T-helper 2 cell treated with Interferon-gamma antibody and Interleukin-4, amounts not matched to agents 5 μg/mL and 100 μg/mL, for 36 hours (primary cell): Measurements from ENCODE around the gene TANGO2.

Experiments used
- DNase-seq: peaks from one replicate; pipeline ENCODE4 v3.0.0; 2021; ENCODE audit warnings: low spot score
- H3K27ac Mint-ChIP-seq: one replicate; pipeline ENCODE4 v1.8.0; 2021; ENCODE audit warnings: mild to moderate bottlenecking, mixed read lengths
- H3K27me3 Mint-ChIP-seq: one replicate; pipeline ENCODE4 v1.8.0; 2021; ENCODE audit warnings: low read depth, mixed read lengths
- H3K36me3 Mint-ChIP-seq: one replicate; pipeline ENCODE4 v1.8.0; 2021; ENCODE audit warnings: low read depth, mixed read lengths
- H3K4me1 Mint-ChIP-seq: one replicate; pipeline ENCODE4 v1.8.0; 2021; ENCODE audit warnings: low read depth, mixed read lengths
- H3K4me3 Mint-ChIP-seq: one replicate; pipeline ENCODE4 v1.8.0; 2022; ENCODE audit warnings: mild to moderate bottlenecking, moderate library complexity, mixed read lengths
- H3K9me3 Mint-ChIP-seq: one replicate; pipeline ENCODE4 v1.8.0; 2021; ENCODE audit warnings: mixed read lengths

Gene TANGO2

DNA sequence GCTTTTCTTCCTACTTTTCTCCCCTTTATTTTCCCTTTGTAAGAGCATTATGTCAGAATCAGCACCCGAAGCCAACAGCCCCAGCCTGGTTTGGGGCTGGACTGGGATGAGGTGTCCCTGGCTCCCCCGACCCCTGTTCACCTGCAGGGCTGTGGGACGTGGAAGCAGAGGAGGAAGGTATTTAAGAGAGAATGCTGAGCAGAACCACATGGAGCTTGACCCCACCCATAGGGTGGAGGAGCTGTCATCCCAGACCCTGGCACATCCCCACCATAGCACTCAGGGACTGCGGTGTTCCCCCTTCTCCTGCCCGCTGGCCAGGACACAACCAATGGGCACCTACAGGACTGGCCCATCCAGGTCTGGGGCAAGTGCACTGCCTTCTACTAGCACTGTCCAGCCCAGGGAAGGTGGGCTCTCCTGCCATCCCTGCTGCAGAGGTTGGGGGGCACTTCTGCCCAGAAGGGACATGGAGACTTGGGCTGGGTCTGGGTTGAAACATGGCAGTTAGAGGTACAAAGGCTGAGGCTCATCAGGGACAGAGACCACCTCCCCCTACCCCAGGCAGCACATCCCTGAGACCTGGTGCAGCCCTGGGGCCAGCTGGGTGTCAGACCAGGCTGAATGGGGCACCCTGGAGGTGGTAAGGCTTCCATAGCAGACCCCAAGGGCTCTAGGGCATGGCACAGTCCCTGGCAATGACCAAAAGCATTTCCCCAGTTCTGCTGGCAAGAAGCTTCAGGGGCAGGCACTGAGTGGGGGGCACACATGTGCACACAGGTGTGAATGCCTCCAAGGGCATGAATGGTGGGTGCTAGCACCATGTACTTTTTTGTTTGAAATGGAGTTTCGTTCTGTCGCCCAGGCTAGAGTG is 19.7 kb downstream of the TANGO2 start:
- Mint-ChIP-seq H3K27me3 (no peaks in the 10 kb centered on the region), H3K36me3 (peaks cover 21% of the 10 kb centered on the region), H3K9me3 (no peaks in the 10 kb centered on the region), H3K27ac (no peak overlapping the region), H3K4me3 (no peak overlapping the region), H3K4me1 (no peaks in the 10 kb centered on the region)
- no peak for DNase-seq

DNA sequence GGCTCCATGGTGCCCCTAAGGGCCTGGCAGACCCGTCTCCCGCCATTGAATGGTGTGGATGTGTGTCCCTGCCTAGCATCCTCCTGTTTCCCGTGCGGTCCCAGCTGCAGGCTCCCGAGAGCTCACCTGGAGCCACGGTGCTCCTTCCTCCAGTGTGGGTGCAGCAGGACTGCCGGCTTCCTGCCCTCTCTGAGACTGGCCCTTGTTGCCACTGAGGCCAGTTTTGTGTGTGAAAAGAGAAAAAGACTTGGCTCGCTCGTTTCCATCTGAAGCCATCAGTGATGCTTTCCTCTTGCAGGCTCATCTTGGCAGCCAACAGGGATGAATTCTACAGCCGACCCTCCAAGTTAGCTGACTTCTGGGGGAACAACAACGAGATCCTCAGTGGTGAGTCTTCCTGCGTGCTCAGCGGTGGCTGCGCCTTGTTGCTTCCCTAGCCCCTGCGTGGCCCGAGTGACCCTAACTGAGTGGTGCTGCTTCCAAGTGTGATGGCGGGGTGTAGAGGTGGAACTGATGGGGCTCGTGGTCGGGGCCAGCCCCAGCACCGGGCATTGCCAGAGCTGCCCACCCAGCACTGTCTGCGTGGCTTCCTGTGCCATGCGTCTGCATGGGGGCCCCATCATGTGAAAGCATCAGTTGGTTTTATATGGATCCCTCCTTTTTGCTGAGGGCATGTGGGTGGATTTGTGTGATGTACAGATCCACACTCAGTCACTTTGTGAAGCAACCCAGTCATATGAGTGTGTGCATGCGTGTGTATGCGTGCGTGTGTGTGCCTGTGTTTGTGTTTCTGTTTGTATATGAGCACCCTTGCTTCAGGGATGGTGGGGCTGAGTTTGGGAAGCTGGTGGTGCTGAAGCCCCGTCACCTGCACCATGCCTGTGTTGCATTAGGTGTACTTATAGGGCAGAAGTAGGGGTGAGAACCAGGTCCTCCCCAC is 22.4 kb downstream of the TANGO2 start:
- H3K36me3 Mint-ChIP-seq = peaks cover 35% of the 10 kb centered on the region
- no peaks in the 10 kb centered on the region for H3K27me3 Mint-ChIP-seq
- H3K9me3 Mint-ChIP-seq = peaks cover 7% of the 10 kb centered on the region
- no peak for DNase-seq
- H3K4me1 Mint-ChIP-seq = no peaks in the 10 kb centered on the region
- no peak overlapping the region for H3K4me3 Mint-ChIP-seq
- H3K27ac Mint-ChIP-seq = no peak overlapping the region

DNA sequence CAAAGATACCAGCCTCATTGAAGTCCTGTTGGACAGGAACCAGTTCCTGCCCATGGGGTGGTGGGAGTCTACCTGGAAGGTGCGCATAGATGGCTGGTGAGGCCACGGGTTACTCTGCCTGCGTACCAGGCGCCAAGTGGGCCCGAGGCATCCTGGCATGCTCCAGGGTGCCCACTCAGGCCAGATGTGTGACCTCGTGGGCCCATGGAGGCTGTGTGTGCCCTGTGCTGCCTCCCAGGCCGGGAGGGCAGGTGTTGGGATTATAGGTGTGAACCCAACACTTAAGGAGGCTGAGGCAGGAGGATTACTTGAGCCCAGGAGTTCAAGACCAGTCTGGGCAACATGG is 23.1 kb downstream of the TANGO2 start:
- H3K36me3 Mint-ChIP-seq = peaks cover 40% of the 10 kb centered on the region
- no peak overlapping the region for H3K27ac Mint-ChIP-seq
- no peaks in the 10 kb centered on the region for H3K27me3 Mint-ChIP-seq
- no peaks in the 10 kb centered on the region for H3K4me1 Mint-ChIP-seq
- H3K9me3 Mint-ChIP-seq = peaks cover 13% of the 10 kb centered on the region
- no peak overlapping the region for H3K4me3 Mint-ChIP-seq
- no peak for DNase-seq

DNA sequence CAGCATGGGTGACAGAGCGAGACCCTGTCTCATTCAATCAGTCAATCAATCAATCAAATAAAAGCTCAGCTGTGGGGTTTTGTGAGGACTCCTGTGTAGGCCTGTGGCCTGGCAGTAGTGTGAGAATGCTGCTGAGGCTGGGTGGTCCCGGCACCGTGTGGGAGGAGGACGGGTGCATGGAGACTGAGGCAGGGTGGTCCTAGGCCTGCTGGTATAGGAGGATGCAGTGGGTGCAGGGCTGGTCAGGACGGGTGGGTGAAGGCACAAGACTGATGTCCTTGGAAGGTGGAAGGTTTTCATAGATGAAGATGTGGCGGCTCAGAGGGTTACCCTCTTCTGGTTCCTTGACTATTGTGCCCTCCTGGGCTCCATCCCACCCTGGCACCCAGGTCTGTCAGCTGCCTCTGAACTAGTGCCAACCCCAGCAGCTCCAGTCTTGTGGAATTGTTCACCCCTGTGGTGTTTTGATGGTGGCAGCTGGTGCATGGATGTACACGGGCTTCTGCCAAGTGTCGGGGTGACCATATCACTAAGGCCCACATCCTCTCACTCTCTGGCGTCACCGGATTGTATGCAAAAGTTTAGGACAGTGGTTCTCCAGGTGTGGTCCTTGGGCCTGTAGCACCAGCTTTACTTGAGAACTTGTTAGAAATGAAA is 23.7 kb downstream of the TANGO2 start:
- Mint-ChIP-seq H3K27ac (no peak overlapping the region), H3K27me3 (no peaks in the 10 kb centered on the region), H3K4me3 (no peak overlapping the region), H3K4me1 (no peaks in the 10 kb centered on the region), H3K9me3 (peaks cover 16% of the 10 kb centered on the region), H3K36me3 (peaks cover 41% of the 10 kb centered on the region)
- DNase-seq = no peak

DNA sequence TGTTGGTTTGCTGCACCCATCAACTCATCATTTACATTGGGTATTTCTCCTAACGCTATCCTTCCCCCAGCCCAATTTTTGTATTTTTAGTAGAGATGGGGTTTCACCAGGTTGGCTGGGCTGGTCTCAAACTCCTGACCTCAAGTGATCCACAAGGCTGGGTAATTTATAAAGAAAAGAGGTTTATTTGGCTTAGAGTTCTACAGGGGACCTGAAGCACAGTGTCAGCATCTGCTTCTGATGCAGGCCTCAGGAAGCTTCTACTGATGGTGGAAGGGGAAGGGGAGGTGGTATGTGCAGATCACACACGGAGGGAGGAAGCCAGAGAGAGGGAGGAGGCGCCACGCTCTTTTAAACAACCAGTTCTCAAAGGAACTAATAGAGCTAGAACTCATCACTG is 25.8 kb downstream of the TANGO2 start:
- no peaks in the 10 kb centered on the region for H3K4me1 Mint-ChIP-seq
- H3K9me3 Mint-ChIP-seq = peaks cover 16% of the 10 kb centered on the region
- H3K27ac Mint-ChIP-seq = no peak overlapping the region

DNA sequence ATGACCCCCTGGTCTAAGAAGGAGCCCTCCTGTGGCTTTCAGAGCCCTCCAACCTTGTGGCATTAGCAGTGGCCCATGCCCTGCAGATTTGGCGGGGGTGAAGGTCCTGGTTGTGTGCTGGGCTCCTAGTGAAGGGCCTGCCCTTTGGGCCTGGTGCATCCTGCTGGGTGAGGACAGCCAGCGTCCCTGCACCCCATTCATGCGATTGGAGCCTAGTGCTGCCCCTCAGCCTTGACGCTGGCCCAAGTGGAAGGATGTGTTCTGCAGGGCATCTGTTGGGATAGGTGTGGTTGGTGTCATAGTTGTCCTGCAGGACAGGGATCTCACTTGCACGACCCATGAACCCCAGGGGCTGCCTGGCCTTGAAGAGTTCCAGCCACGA is 31.0 kb downstream of the TANGO2 start:
- Mint-ChIP-seq H3K27me3 (no peaks in the 10 kb centered on the region), H3K9me3 (peaks cover 13% of the 10 kb centered on the region), H3K4me1 (no peaks in the 10 kb centered on the region)

More for the DNA sequence above, 25.8 kb downstream of the TANGO2 start:
- no peak overlapping the region for H3K4me3 Mint-ChIP-seq
- H3K36me3 Mint-ChIP-seq = peaks cover 44% of the 10 kb centered on the region
- H3K27me3 Mint-ChIP-seq = no peaks in the 10 kb centered on the region
- DNase-seq = no peak

GRCh38 chr22:20052309-20053259 is 31.7 kb downstream of the TANGO2 start:
- no peak for DNase-seq
- Mint-ChIP-seq H3K4me1 (no peaks in the 10 kb centered on the region), H3K4me3 (no peak overlapping the region), H3K27me3 (no peaks in the 10 kb centered on the region), H3K36me3 (peaks cover 28% of the 10 kb centered on the region), H3K9me3 (peaks cover 13% of the 10 kb centered on the region), H3K27ac (no peak overlapping the region)

More for the DNA sequence above, 31.0 kb downstream of the TANGO2 start:
- Mint-ChIP-seq H3K4me3 (no peak overlapping the region), H3K36me3 (peaks cover 34% of the 10 kb centered on the region), H3K27ac (no peak overlapping the region)
- no peak for DNase-seq

DNA sequence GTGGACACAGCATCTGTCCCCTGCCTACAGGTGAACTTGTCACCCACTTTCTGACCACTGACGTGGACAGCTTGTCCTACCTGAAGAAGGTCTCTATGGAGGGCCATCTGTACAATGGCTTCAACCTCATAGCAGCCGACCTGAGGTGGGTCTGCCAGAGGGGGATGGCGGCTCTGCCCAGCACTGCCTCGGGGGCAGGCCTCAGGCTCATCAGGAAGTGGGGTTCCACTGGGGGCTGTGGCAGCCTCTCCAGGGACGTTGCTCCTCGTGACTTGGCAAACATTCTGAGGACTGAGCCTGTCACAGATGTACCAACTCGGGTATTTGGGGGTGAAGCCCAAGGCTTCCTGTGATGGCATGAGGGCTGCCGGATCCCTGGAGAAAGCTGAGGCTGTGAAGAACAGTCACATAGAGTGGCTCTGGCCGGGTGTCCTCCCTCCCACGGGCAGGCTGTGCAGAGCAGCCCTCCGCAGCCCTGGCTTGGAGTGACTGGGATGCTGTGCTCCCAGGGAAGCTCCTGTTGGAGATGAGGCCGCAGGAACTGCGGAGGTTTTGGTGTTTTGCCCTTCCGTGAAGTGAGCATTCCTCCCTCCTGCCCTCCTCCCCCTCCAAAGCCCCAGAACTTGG is 32.6 kb downstream of the TANGO2 start:
- H3K4me3 Mint-ChIP-seq = no peak overlapping the region
- no peak overlapping the region for H3K27ac Mint-ChIP-seq
- H3K4me1 Mint-ChIP-seq = peaks cover 1% of the 10 kb centered on the region
- no peaks in the 10 kb centered on the region for H3K27me3 Mint-ChIP-seq
- H3K36me3 Mint-ChIP-seq = peaks cover 23% of the 10 kb centered on the region
- H3K9me3 Mint-ChIP-seq = peaks cover 7% of the 10 kb centered on the region
- no peak for DNase-seq

DNA sequence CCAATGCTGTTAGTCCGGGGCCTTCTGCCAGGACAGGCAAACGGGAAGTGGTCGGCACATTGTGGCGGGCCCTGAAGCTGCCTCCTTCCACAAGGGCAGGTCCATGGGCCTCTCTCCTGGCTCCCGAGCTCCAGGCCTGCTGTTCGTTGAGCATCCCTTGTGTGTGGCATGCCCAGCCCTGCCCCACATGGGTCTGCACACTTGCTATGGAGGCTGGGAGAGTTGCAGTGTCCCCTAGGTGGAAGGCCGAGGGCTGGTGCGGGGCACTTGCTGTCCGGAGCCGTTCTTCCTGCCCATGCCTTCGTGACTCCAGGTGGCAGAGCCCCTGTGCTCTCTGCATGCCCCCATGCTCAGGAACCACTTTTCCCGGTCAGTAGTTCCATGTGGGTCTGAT is 33.1 kb downstream of the TANGO2 start:
- Mint-ChIP-seq H3K4me3 (no peak overlapping the region), H3K27ac (no peak overlapping the region), H3K9me3 (peaks cover 2% of the 10 kb centered on the region), H3K36me3 (peaks cover 18% of the 10 kb centered on the region), H3K4me1 (peaks cover 5% of the 10 kb centered on the region), H3K27me3 (no peaks in the 10 kb centered on the region)
- no peak for DNase-seq

DNA sequence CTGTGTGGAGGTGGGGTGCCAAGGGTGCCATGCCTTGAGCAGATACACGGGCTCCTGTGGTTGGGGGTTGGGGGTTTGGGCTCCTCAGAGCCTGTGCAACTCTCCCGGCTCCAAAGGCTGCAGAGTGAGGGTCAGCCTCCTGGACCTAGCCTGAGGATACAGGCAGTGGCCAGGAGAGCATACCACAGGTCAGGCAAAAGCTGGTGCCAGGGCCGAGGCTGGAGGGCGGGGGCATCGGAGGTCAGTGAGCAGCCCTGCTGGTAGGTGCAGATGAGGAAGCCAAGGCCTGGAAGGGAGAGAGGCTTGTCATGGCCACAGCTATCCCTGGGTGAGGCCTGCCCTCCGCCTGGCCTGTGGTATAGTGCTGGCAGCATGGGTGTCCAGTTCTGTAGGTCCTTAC is 33.6 kb downstream of the TANGO2 start:
- no peaks in the 10 kb centered on the region for H3K27me3 Mint-ChIP-seq
- no peak overlapping the region for H3K4me3 Mint-ChIP-seq
- no peak overlapping the region for H3K27ac Mint-ChIP-seq
- DNase-seq = no peak
- peaks cover 8% of the 10 kb centered on the region for H3K4me1 Mint-ChIP-seq
- H3K36me3 Mint-ChIP-seq = peaks cover 15% of the 10 kb centered on the region
- no peaks in the 10 kb centered on the region for H3K9me3 Mint-ChIP-seq

GRCh38 chr22:20055144-20055543 is 34.2 kb downstream of the TANGO2 start:
- H3K36me3 Mint-ChIP-seq = peaks cover 10% of the 10 kb centered on the region

GRCh38 chr22:20055654-20056053 is 34.7 kb downstream of the TANGO2 start:
- no peaks in the 10 kb centered on the region for H3K27me3 Mint-ChIP-seq
- no peak for DNase-seq
- H3K36me3 Mint-ChIP-seq = peaks cover 9% of the 10 kb centered on the region
- peaks cover 11% of the 10 kb centered on the region for H3K4me1 Mint-ChIP-seq
- H3K27ac Mint-ChIP-seq = no peak overlapping the region
- no peaks in the 10 kb centered on the region for H3K9me3 Mint-ChIP-seq
- no peak overlapping the region for H3K4me3 Mint-ChIP-seq

More at GRCh38 chr22:20055144-20055543, 34.2 kb downstream of the TANGO2 start:
- DNase-seq = no peak
- Mint-ChIP-seq H3K9me3 (no peaks in the 10 kb centered on the region), H3K27ac (no peak overlapping the region), H3K4me1 (peaks cover 11% of the 10 kb centered on the region), H3K27me3 (no peaks in the 10 kb centered on the region), H3K4me3 (no peak overlapping the region)

DNA sequence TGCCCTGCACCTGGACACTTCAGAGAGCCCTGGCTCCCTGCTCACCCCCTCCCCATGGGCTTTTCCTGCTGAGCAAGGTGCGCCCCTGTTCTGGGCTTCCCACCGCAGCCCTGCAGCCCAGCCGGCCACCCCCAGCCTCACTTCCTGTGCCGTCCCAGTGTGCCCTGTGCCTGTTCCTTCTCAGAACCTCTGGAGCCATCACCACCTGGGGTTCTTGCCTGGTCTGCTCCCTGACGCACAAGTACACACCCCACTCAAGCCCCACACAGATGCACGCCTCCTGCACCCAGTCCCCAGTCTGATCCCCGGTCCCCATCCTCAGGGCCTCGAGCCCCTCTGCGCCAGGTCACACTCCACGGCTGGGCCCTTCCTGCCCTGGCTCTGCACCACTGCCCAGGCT is 35.3 kb downstream of the TANGO2 start:
- DNase-seq = no peak
- H3K4me1 Mint-ChIP-seq = peaks cover 11% of the 10 kb centered on the region
- no peak overlapping the region for H3K4me3 Mint-ChIP-seq
- H3K36me3 Mint-ChIP-seq = peaks cover 9% of the 10 kb centered on the region
- H3K9me3 Mint-ChIP-seq = no peaks in the 10 kb centered on the region
- H3K27ac Mint-ChIP-seq = no peak overlapping the region
- no peaks in the 10 kb centered on the region for H3K27me3 Mint-ChIP-seq
